A673 (cell line): ENCODE data around the gene CIDEA. TPM values are rescaled to one million over a fixed set of nuclear protein-coding genes. Genes with fewer than 3 reads are reported as not detected.
"Not testable (repeated sequence)": the region's sequence is repeated elsewhere in the genome, so short reads cannot be mapped to it uniquely, and the experiment has no call there.

Experiments
- BruUV-seq: library from RNA; stranded (reverse); fragments of 400-500 nt; replicated peaks from 2 replicates; lab custom pipeline; 2021; lab: Mats Ljungman, UMichigan
- CTCF ChIA-PET: fragments of 300-600 bp; sonication (Branson Sonifier 250); formaldehyde crosslinking; loops from one replicate; lab custom pipeline; 2022; ENCODE audit warnings: antibody characterized with exemption; lab: Charles Lee
- POLR2A ChIA-PET: fragments of 300-600 bp; sonication (Branson Sonifier 250); formaldehyde crosslinking; loops from one replicate; lab custom pipeline; 2022; ENCODE audit warnings: antibody characterized with exemption; ENCODE audit not compliant: low non-redundant PET; lab: Charles Lee
- DNase-seq: peaks from one replicate; pipeline ENCODE4 v3.0.0-alpha.2; 2015; ENCODE audit warnings: low spot score
- H3K27ac ChIP-seq: fragments of 200-600 bp; sonication (generic); 2 replicates; pipeline ENCODE4 v1.5.1; 2016; ENCODE audit warnings: mixed run types, low read depth, mild to moderate bottlenecking, mixed read lengths, antibody characterized with exemption, low read length; ENCODE audit not compliant: poor library complexity, severe bottlenecking
- H3K27me3 ChIP-seq: fragments of 200-600 bp; sonication (generic); replicated peaks from 2 replicates; pipeline ENCODE4 v1.6.1; 2017; ENCODE audit warnings: mixed run types, low read depth, mild to moderate bottlenecking, mixed read lengths, antibody characterized with exemption, low read length; ENCODE audit not compliant: insufficient read depth, poor library complexity
- H3K36me3 ChIP-seq: fragments of 200-600 bp; sonication (generic); 2 replicates; pipeline ENCODE4 v1.6.1; 2016; ENCODE audit warnings: mixed run types, mild to moderate bottlenecking, mixed read lengths, antibody characterized with exemption, low read length; ENCODE audit not compliant: insufficient read depth, poor library complexity, severe bottlenecking
- H3K4me1 ChIP-seq: fragments of 200-600 bp; sonication (generic); 2 replicates; pipeline ENCODE4 v1.6.1; 2017; ENCODE audit warnings: mixed run types, mild to moderate bottlenecking, mixed read lengths, antibody characterized with exemption, low read length; ENCODE audit not compliant: insufficient read depth, poor library complexity, severe bottlenecking
- H3K4me3 ChIP-seq: fragments of 200-600 bp; sonication (generic); 2 replicates; pipeline ENCODE4 v1.5.1; 2016; ENCODE audit warnings: low read depth, mixed run types, mild to moderate bottlenecking, mixed read lengths, low read length; ENCODE audit not compliant: poor library complexity, severe bottlenecking
- H3K9me3 ChIP-seq: fragments of 200-600 bp; sonication (generic); 2 replicates; pipeline ENCODE4 v1.6.1; 2016; ENCODE audit warnings: mixed run types, low read depth, mild to moderate bottlenecking, mixed read lengths, antibody characterized with exemption, low read length; ENCODE audit not compliant: poor library complexity, severe bottlenecking
- intact Hi-C: fragments of 100-400 bp; cut with micrococcal nuclease; formaldehyde crosslinking; loops from one replicate; pipeline ENCODE4 v1.10.0; 2022; ENCODE audit not compliant: unreplicated experiment
- total RNA-seq: library from RNA; stranded (reverse); gene quantifications from 2 replicates; pipeline ENCODE4 v1.2.3, GENCODE V29; 2021

Gene CIDEA
- total RNA-seq, 1 experiment from 2014 or later, result not detected

- intact Hi-C loops, result loop anchor here (5.0 kb wide), 1 partner anchor 1596 kb away; no protein-coding TSS in a partner anchor
- CTCF ChIA-PET, result interaction anchor here (0.6 kb wide), 1 partner anchor 48 kb away, joined by 3 read pairs; no protein-coding TSS in a partner anchor
- H3K4me3 ChIP-seq, H3K27ac ChIP-seq, H3K27me3 ChIP-seq, POLR2A ChIA-PET, H3K36me3 ChIP-seq, H3K4me1 ChIP-seq, BruUV-seq, DNase-seq, H3K9me3 ChIP-seq: not testable (repeated sequence)
These were observed 35.6 kb upstream of the CIDEA start for GRCh38 chr18:12218603-12219002.

- H3K9me3 ChIP-seq, H3K4me1 ChIP-seq, CTCF ChIA-PET, POLR2A ChIA-PET, BruUV-seq, H3K36me3 ChIP-seq, H3K27ac ChIP-seq, intact Hi-C loops, H3K4me3 ChIP-seq, H3K27me3 ChIP-seq, DNase-seq: not testable (repeated sequence)
These were observed 32.1 kb upstream of the CIDEA start for GRCh38 chr18:12222041-12222440.

- CTCF ChIA-PET, H3K27ac ChIP-seq, H3K4me1 ChIP-seq, H3K36me3 ChIP-seq, H3K9me3 ChIP-seq, POLR2A ChIA-PET, H3K27me3 ChIP-seq, DNase-seq, H3K4me3 ChIP-seq, intact Hi-C loops, BruUV-seq: not testable (repeated sequence)
These were observed 30.8 kb upstream of the CIDEA start for GRCh38 chr18:12223326-12223725.

- POLR2A ChIA-PET, BruUV-seq, CTCF ChIA-PET, H3K4me3 ChIP-seq, H3K36me3 ChIP-seq, H3K27ac ChIP-seq, H3K4me1 ChIP-seq, intact Hi-C loops, H3K27me3 ChIP-seq, DNase-seq, H3K9me3 ChIP-seq: not testable (repeated sequence)
These were observed 27.4 kb upstream of the CIDEA start for GRCh38 chr18:12226807-12227206.

GRCh38 chr18:12227399-12228186 lies 26.6 kb upstream of the CIDEA start:
- H3K9me3 ChIP-seq, BruUV-seq, H3K4me3 ChIP-seq, H3K27me3 ChIP-seq, H3K36me3 ChIP-seq, H3K4me1 ChIP-seq, DNase-seq, CTCF ChIA-PET, H3K27ac ChIP-seq, intact Hi-C loops, POLR2A ChIA-PET: not testable (repeated sequence)

GRCh38 chr18:12228308-12228707 lies 25.9 kb upstream of the CIDEA start:
- DNase-seq, CTCF ChIA-PET, BruUV-seq, H3K4me1 ChIP-seq, intact Hi-C loops, H3K36me3 ChIP-seq, POLR2A ChIA-PET, H3K27me3 ChIP-seq, H3K9me3 ChIP-seq, H3K4me3 ChIP-seq, H3K27ac ChIP-seq: not testable (repeated sequence)

- intact Hi-C loops, result loop anchor here (10.0 kb wide), 1 partner anchor 496 kb away; no protein-coding TSS in a partner anchor
- POLR2A ChIA-PET, DNase-seq, BruUV-seq, H3K9me3 ChIP-seq, CTCF ChIA-PET, H3K4me3 ChIP-seq, H3K4me1 ChIP-seq, H3K27ac ChIP-seq, H3K36me3 ChIP-seq, H3K27me3 ChIP-seq: not testable (repeated sequence)
These were observed 23.6 kb upstream of the CIDEA start for GRCh38 chr18:12230561-12230960.
